Sigmoid colon (tissue), 7 donors: ENCODE measurements around the gene LNPK. TPM values are rescaled to one million over a fixed set of nuclear protein-coding genes. Genes with fewer than 3 reads are reported as not detected.
"Not testable (repeated sequence)": the region's sequence is repeated elsewhere in the genome, so short reads cannot be mapped to it uniquely, and the experiment has no call there.

Source experiments
- DNase-seq: peaks from one replicate; pipeline ENCODE4 v3.0.0-alpha.2; 2019
- H3K27ac ChIP-seq, 4 donors: fragments of 200-600 bp; sonication (generic); one replicate each; pipeline ENCODE4 v1.5.1; 2016 to 2019; ENCODE audit warnings: mild to moderate bottlenecking in 1 of 4
- H3K27me3 ChIP-seq, 3 donors: fragments of 200-600 bp; sonication (generic); one replicate each; pipeline ENCODE4 v1.5.1; 2019; ENCODE audit warnings: mild to moderate bottlenecking in 1 of 3
- H3K36me3 ChIP-seq, 4 donors: fragments of 200-600 bp; sonication (generic); one replicate each; pipeline ENCODE4 v1.5.1; 2016 to 2019
- H3K4me1 ChIP-seq, 4 donors: fragments of 200-600 bp; sonication (generic); one replicate each; pipeline ENCODE4 v1.5.1; 2017 to 2019
- H3K4me3 ChIP-seq, 4 donors: fragments of 200-600 bp; sonication (generic); one replicate each; pipeline ENCODE4 v1.5.1; 2017 to 2019; ENCODE audit warnings: mild to moderate bottlenecking in 2 of 4, moderate library complexity in 1 of 4
- H3K9me3 ChIP-seq, 4 donors: fragments of 200-600 bp in 3 of 4; sonication (generic) in 3 of 4; one replicate each; pipeline versions ENCODE4 v1.5.1 to v1.6.1; 2013 to 2019
- EP300 ChIP-seq, 4 donors: sonication (generic); formaldehyde crosslinking; IDR thresholded peaks; one replicate each; pipeline ENCODE4 v1.6.1; 2017; ENCODE audit warnings: antibody characterized with exemption in 4 of 4
- POLR2A ChIP-seq, 2 donors: fragments of 450-650 bp; IDR thresholded peaks; one replicate each; pipeline ENCODE4 v1.6.1; 2016; ENCODE audit warnings: antibody characterized with exemption in 2 of 2, mild to moderate bottlenecking in 2 of 2, moderate library complexity in 2 of 2
- POLR2AphosphoS5 ChIP-seq, 4 donors: sonication (generic); formaldehyde crosslinking; IDR thresholded peaks; one replicate each; pipeline ENCODE4 v1.6.1; 2017; ENCODE audit warnings: antibody characterized with exemption in 4 of 4
- WGBS, 2 donors: extraction: QIAGEN DNeasy Blood & Tissue Kit; methylation state at CpG; one replicate each; pipeline ENCODE4 v1.1.7; 2013; 5-methylcytosine and 5-hydroxymethylcytosine counted together
- intact Hi-C: fragments of 100-400 bp; cut with DNase I; formaldehyde crosslinking; loops from one replicate; pipeline ENCODE4 v1.15.1; 2023
- polyA plus RNA-seq, 3 donors: library from polyadenylated mRNA; stranded (reverse); fragments of 200-250 nt; gene quantifications; one replicate each; pipeline ENCODE4 v1.2.3, GENCODE V29; 2013
- total RNA-seq, 4 donors: library from RNA; depleted of rRNA; stranded (reverse); fragments of >200 nt; gene quantifications; one replicate each; pipeline ENCODE4 v1.1.0, GENCODE V29; 2016
- TF ChIP-seq, protein P1 (sequence below), 4 experiments: fragments of 450-650 bp in 3 of 4; fragments of 200-600 bp in 1 of 4; IDR thresholded peaks; one replicate each; pipeline ENCODE4 v1.5.1; 2016 to 2019; ENCODE audit warnings: antibody characterized with exemption in 4 of 4, mild to moderate bottlenecking in 3 of 4, moderate library complexity in 2 of 4
- donor health status: healthy with polysubstance abuse.
- donor health status: Bipolar disorder and iron deficiency.
- donor health status: healthy.

LNPK gene
- total and polyA plus RNA-seq, 7 donors, result 1.8 to 48.2 (median 15.9) TPM

DNA sequence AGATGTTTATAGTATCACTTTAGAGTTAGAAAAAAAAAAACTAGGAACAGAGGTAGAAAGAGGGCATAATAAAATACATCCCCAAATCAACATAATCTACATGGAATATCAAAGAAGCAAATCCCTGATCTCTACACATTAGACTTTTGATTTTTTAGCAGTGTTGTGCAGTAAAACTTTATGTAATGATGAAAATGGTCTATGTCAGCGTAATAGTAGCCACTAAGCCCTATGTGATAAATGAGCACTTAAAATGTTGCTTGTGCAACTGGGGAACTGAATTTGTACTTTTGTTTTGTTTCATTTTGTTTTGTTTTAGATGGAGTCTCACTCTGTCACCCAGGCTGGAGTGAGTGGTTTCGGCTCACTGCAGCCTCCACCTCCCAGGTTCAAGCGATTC, 36.3 kb downstream of the LNPK start:
- Histone ChIP-seq H3K4me1 (no peaks in the 10 kb centered on the region), H3K27me3 (no peaks in the 10 kb centered on the region), H3K9me3 (no peaks in the 10 kb centered on the region), H3K36me3 (peaks cover 0 to 9% (median 4%) of the 10 kb centered on the region in 4 donors), H3K4me3 (no peak overlapping the region), H3K27ac (no peak overlapping the region)
- TF ChIP-seq EP300 (IDR thresholded peaks at IDR 0.05) (no peak), POLR2AphosphoS5 (IDR thresholded peaks at IDR 0.05) (no peak), POLR2A (IDR thresholded peaks at IDR 0.05) (no peak)
- TF ChIP-seq, protein P1, sequence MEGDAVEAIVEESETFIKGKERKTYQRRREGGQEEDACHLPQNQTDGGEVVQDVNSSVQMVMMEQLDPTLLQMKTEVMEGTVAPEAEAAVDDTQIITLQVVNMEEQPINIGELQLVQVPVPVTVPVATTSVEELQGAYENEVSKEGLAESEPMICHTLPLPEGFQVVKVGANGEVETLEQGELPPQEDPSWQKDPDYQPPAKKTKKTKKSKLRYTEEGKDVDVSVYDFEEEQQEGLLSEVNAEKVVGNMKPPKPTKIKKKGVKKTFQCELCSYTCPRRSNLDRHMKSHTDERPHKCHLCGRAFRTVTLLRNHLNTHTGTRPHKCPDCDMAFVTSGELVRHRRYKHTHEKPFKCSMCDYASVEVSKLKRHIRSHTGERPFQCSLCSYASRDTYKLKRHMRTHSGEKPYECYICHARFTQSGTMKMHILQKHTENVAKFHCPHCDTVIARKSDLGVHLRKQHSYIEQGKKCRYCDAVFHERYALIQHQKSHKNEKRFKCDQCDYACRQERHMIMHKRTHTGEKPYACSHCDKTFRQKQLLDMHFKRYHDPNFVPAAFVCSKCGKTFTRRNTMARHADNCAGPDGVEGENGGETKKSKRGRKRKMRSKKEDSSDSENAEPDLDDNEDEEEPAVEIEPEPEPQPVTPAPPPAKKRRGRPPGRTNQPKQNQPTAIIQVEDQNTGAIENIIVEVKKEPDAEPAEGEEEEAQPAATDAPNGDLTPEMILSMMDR (IDR thresholded peaks at IDR 0.05), result no peak
- intact Hi-C loops, result no loop called here
- DNase-seq, result no peak
- 96% methylated on average over 3 of the region's 3 CpGs for WGBS, 2 donors

DNA sequence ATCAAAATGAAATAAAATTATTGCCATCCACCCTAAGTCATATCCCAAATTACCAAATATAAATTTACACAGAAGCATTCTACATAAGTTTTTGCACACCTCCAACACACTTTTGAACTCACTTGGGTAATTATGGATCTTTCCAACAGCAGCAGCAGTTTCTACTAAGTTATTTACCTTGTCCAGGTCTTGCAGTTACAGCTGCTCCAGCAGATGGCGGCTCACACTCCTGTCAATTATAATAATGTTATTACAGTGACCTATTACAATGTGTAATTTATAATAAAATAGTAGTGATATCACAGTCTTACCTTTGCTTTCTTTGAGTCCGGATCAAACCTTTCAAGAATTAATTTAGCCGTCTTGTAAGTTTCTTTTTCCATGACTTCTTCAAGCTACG, 37.9 kb downstream of the LNPK start:
- intact Hi-C loops, result no loop called here
- WGBS, 2 donors, result 82 to 96% methylated on average over 4 of the region's 4 CpGs
- peaks cover 0 to 9% (median 4%) of the 10 kb centered on the region in 4 donors for H3K36me3 ChIP-seq
- no peaks in the 10 kb centered on the region for H3K27me3 ChIP-seq
- TF ChIP-seq POLR2AphosphoS5 (IDR thresholded peaks at IDR 0.05) (no peak), EP300 (IDR thresholded peaks at IDR 0.05) (no peak), POLR2A (IDR thresholded peaks at IDR 0.05) (no peak)
- TF ChIP-seq, protein P1 (IDR thresholded peaks at IDR 0.05), result no peak
- no peaks in the 10 kb centered on the region for H3K4me1 ChIP-seq
- no peak for DNase-seq
- H3K27ac ChIP-seq, result no peak overlapping the region
- no peak overlapping the region for H3K4me3 ChIP-seq
- no peaks in the 10 kb centered on the region for H3K9me3 ChIP-seq

GRCh38 chr2:175963171-175963570, 38.9 kb downstream of the LNPK start:
- H3K27me3 ChIP-seq, H3K9me3 ChIP-seq, H3K4me3 ChIP-seq, intact Hi-C loops, H3K4me1 ChIP-seq, H3K27ac ChIP-seq, DNase-seq: not testable (repeated sequence)
- peaks cover 0 to 16% (median 4%) of the 10 kb centered on the region in 4 donors for H3K36me3 ChIP-seq
- 98% methylated on average over 2 of the region's 2 CpGs for WGBS, 2 donors

DNA sequence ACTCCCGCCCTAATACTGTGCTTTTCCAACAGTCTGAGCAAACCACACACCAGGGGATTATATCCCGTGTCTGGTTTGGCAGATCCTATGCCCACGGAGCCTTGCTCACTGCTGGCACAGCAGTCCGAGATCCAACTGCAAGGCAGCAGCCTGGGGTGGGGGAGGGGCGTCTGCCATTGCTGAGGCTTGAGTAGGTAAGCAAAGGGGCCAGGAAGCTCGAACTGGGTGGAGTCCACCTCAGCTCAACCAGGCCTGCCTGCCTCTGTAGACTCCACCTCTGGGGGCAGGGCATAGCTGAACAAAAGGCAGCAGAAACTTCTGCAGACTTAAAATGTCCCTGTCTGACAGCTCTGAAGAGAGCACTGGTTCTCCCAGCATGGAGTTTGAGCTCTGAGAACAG, 44.2 kb downstream of the LNPK start:
- H3K36me3 ChIP-seq, result peaks cover 0 to 13% (median 3%) of the 10 kb centered on the region in 4 donors
- no peaks in the 10 kb centered on the region for H3K4me1 ChIP-seq
- H3K27me3 ChIP-seq, result no peaks in the 10 kb centered on the region
- DNase-seq, result no peak
- TF ChIP-seq EP300 (IDR thresholded peaks at IDR 0.05) (no peak), POLR2A (IDR thresholded peaks at IDR 0.05) (no peak), POLR2AphosphoS5 (IDR thresholded peaks at IDR 0.05) (no peak)
- TF ChIP-seq, protein P1 (IDR thresholded peaks at IDR 0.05), result no peak
- H3K4me3 ChIP-seq, result no peak overlapping the region
- WGBS, 2 donors, result 92 to 96% methylated on average over 6 of the region's 6 CpGs
- H3K27ac ChIP-seq, result no peak overlapping the region
- intact Hi-C loops, result no loop called here
- no peaks in the 10 kb centered on the region for H3K9me3 ChIP-seq

GRCh38 chr2:175955136-175955535, 46.9 kb downstream of the LNPK start:
- TF ChIP-seq EP300 (IDR thresholded peaks at IDR 0.05), result no peak
- TF ChIP-seq POLR2AphosphoS5 (IDR thresholded peaks at IDR 0.05), result no peak
- TF ChIP-seq POLR2A (IDR thresholded peaks at IDR 0.05), result no peak
- TF ChIP-seq, protein P1 (IDR thresholded peaks at IDR 0.05), result no peak
- no peaks in the 10 kb centered on the region for H3K9me3 ChIP-seq
- H3K27ac ChIP-seq, result no peak overlapping the region
- H3K4me3 ChIP-seq, result no peak overlapping the region
- intact Hi-C loops, result no loop called here
- 71 to 82% methylated on average over 2 of the region's 2 CpGs for WGBS, 2 donors
- H3K27me3 ChIP-seq, result no peaks in the 10 kb centered on the region
- H3K4me1 ChIP-seq, result no peaks in the 10 kb centered on the region
- peaks cover 0 to 13% (median 3%) of the 10 kb centered on the region in 4 donors for H3K36me3 ChIP-seq
- no peak for DNase-seq
